Endothelial cell of umbilical vein (primary cell): ENCODE data around the gene PTPN6. TPM values are rescaled to one million over a fixed set of nuclear protein-coding genes. Genes with fewer than 3 reads are reported as not detected.

Experiments used
- BruUV-seq: library from RNA; stranded (reverse); fragments of 400-500 nt; replicated peaks from 2 replicates; lab custom pipeline; 2021; lab: Mats Ljungman, UMichigan
- CTCF ChIA-PET: fragments of 300-600, 350-600 bp; sonication (Branson Sonifier 250); formaldehyde crosslinking; loops from one replicate; lab custom pipeline; 2021; ENCODE audit warnings: antibody characterized with exemption, inconsistent platforms; lab: Charles Lee
- POLR2A ChIA-PET: fragments of 300-600, 350-600 bp; sonication (Branson Sonifier 250); formaldehyde crosslinking; loops from one replicate; lab custom pipeline; 2021; ENCODE audit warnings: antibody characterized with exemption, inconsistent platforms; lab: Charles Lee
- DNase-seq: peaks from one replicate; pipeline ENCODE4 v3.0.0-alpha.2; 2011; ENCODE audit warnings: low read depth, low spot score
- FAIRE-seq: peaks from 2 replicates; lab custom pipeline; 2011; peaks lifted over from hg19 to GRCh38; lab: Jason Lieb, UNC
- H2AFZ ChIP-seq: 2 replicates; pipeline ENCODE4 v1.6.0; 2012; ENCODE audit warnings: low read depth, low read length, control low read depth, inconsistent platforms
- H3K27ac ChIP-seq: 2 replicates; pipeline ENCODE4 v1.5.1; 2011; ENCODE audit warnings: low read depth, mild to moderate bottlenecking, control low read depth, low read length, moderate library complexity; ENCODE audit not compliant: insufficient read depth
- H3K27me3 ChIP-seq, 2 experiments: 2 replicates each; pipeline versions ENCODE4 v1.6.0 to v1.6.1; 2011; ENCODE audit warnings: low read length in 2 of 2, mixed read lengths in 1 of 2; ENCODE audit not compliant: control insufficient read depth in 2 of 2, insufficient read depth in 2 of 2
- H3K36me3 ChIP-seq, 2 experiments: 2 replicates in 1 of 2; 3 replicates in 1 of 2; pipeline ENCODE4 v1.5.1; 2011; ENCODE audit warnings: low read length in 2 of 2, mild to moderate bottlenecking in 1 of 2, moderate library complexity in 1 of 2; ENCODE audit not compliant: control insufficient read depth in 2 of 2, insufficient read depth in 2 of 2; ENCODE audit errors: extremely low read depth in 1 of 2
- H3K4me1 ChIP-seq: 3 replicates; pipeline ENCODE4 v1.5.1; 2011; ENCODE audit warnings: mild to moderate bottlenecking, low read length; ENCODE audit not compliant: control insufficient read depth, insufficient read depth; ENCODE audit errors: extremely low read depth
- H3K4me2 ChIP-seq: 2 replicates; pipeline ENCODE4 v1.6.1; 2011; ENCODE audit warnings: low read length, control low read depth, mixed read lengths; ENCODE audit not compliant: insufficient read depth
- H3K4me3 ChIP-seq, 3 experiments: fragments of 200-600 bp in 1 of 3; sonication (generic), shearing (Covaris generic) in 1 of 3; replicated peaks in 1 of 3; 2 replicates each; pipeline ENCODE4 v1.5.1; 2011 to 2016; ENCODE audit warnings: control low read depth in 3 of 3, low read length in 3 of 3, mild to moderate bottlenecking in 2 of 3, inconsistent platforms in 1 of 3, low read depth in 1 of 3, moderate library complexity in 1 of 3; ENCODE audit not compliant: insufficient read depth in 1 of 3
- H3K79me2 ChIP-seq: 2 replicates; pipeline ENCODE4 v1.6.0; 2012; ENCODE audit warnings: low read length, inconsistent platforms; ENCODE audit not compliant: control insufficient read depth, insufficient read depth
- H3K9ac ChIP-seq: replicated peaks from 2 replicates; pipeline ENCODE3; 2011; ENCODE audit warnings: low read length, control low read depth; ENCODE audit not compliant: insufficient read depth; ENCODE audit errors: extremely low read depth
- H3K9me1 ChIP-seq: replicated peaks from 3 replicates; pipeline ENCODE4 v1.6.0; 2011; ENCODE audit warnings: mild to moderate bottlenecking, low read length; ENCODE audit not compliant: control insufficient read depth, insufficient read depth; ENCODE audit errors: extremely low read depth
- H3K9me3 ChIP-seq: replicated peaks from 2 replicates; pipeline ENCODE4 v1.5.1; 2012; ENCODE audit warnings: low read length, inconsistent platforms; ENCODE audit not compliant: control insufficient read depth, insufficient read depth
- H4K20me1 ChIP-seq: replicated peaks from 2 replicates; pipeline ENCODE3; 2011; ENCODE audit warnings: mild to moderate bottlenecking, low read length; ENCODE audit not compliant: control insufficient read depth, insufficient read depth; ENCODE audit errors: extremely low read depth
- MYC ChIP-seq: IDR thresholded peaks from one replicate; pipeline ENCODE4 v1.6.1; 2011; ENCODE audit warnings: mild to moderate bottlenecking, low read depth, low read length
- POLR2A ChIP-seq: IDR thresholded peaks from 2 replicates; pipeline ENCODE4 v1.6.1; 2012; ENCODE audit warnings: low read depth, mild to moderate bottlenecking, control low read depth, low read length
- dilution Hi-C: fragments of 300-500 bp; cut with MboI; formaldehyde crosslinking; loops from one replicate; pipeline ENCODE4 v1.15.0; 2019; ENCODE audit warnings: low sequenced_read_pairs; ENCODE audit not compliant: extremely low pct_ligation_motif_present
- intact Hi-C: fragments of 100-400 bp; cut with micrococcal nuclease; formaldehyde crosslinking; loops from one replicate; pipeline ENCODE4 v1.10.0; 2022
- polyA plus RNA-seq, 4 experiments: library from polyadenylated mRNA; depleted of rRNA in 3 of 4; stranded (reverse) in 3 of 4; unstranded in 1 of 4; fragments of >200 nt; gene quantifications; 2 replicates each; pipeline versions ENCODE4 v1.2.1 to v1.2.3, GENCODE V29; 2011 to 2012; ENCODE audit warnings: missing spikeins in 1 of 4
- total RNA-seq: library from RNA; stranded (reverse); gene quantifications from 2 replicates; pipeline ENCODE4 v1.2.3, GENCODE V29; 2021
- TF ChIP-seq, protein P1 (sequence below), 2 donors: IDR thresholded peaks; 1 replicate in 1 of 2; 2 replicates in 1 of 2; pipeline ENCODE4 v1.5.1; 2011; ENCODE audit warnings: low read length in 2 of 2, mild to moderate bottlenecking in 2 of 2, moderate library complexity in 2 of 2, control low read depth in 1 of 2, inconsistent platforms in 1 of 2, low read depth in 1 of 2; ENCODE audit not compliant: insufficient read depth in 1 of 2; ENCODE audit errors: extremely low read depth in 1 of 2

The PTPN6 gene
- total and polyA plus RNA-seq, 2 donors (not counting 3 experiments of a cell fraction or from before 2014, with no cell fraction given): 0.25 to 1.6 TPM

- no peaks in the 10 kb centered on the region for H3K9me3 ChIP-seq
- ChIA-PET CTCF (interaction anchor here (1.5 kb wide), 1 partner anchor 47 kb away, joined by 6 read pairs; the partner anchor contains the start of gene SPSB2), POLR2A (interaction anchor here (0.5 kb wide), 1 partner anchor 12 kb away, joined by 4 read pairs; no protein-coding TSS in a partner anchor)
- no peak overlapping the region for H3K4me2 ChIP-seq
- no peak for TF ChIP-seq MYC
- TF ChIP-seq, protein P1, sequence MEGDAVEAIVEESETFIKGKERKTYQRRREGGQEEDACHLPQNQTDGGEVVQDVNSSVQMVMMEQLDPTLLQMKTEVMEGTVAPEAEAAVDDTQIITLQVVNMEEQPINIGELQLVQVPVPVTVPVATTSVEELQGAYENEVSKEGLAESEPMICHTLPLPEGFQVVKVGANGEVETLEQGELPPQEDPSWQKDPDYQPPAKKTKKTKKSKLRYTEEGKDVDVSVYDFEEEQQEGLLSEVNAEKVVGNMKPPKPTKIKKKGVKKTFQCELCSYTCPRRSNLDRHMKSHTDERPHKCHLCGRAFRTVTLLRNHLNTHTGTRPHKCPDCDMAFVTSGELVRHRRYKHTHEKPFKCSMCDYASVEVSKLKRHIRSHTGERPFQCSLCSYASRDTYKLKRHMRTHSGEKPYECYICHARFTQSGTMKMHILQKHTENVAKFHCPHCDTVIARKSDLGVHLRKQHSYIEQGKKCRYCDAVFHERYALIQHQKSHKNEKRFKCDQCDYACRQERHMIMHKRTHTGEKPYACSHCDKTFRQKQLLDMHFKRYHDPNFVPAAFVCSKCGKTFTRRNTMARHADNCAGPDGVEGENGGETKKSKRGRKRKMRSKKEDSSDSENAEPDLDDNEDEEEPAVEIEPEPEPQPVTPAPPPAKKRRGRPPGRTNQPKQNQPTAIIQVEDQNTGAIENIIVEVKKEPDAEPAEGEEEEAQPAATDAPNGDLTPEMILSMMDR (IDR thresholded peaks at IDR 0.05; ENCODE audit: extremely low read depth in 1 of 2, insufficient read depth in 1 of 2, low read depth in 1 of 2, low read length in 2 of 2): no peak
- H3K4me3 ChIP-seq: no peak overlapping the region
- FAIRE-seq (peak; percentile 38), DNase-seq (no peak)
- no peak overlapping the region for H3K27ac ChIP-seq
- dilution Hi-C loops: no loop called here
- no peak overlapping the region for H2AFZ ChIP-seq
- H3K9me1 ChIP-seq: no peaks in the 10 kb centered on the region
- H3K36me3 ChIP-seq: no peaks in the 10 kb centered on the region
- intact Hi-C loops: no loop called here
- no peak overlapping the region for H3K9ac ChIP-seq
- H4K20me1 ChIP-seq: no peaks in the 10 kb centered on the region
- BruUV-seq: no TSS peak
- no peaks in the 10 kb centered on the region for H3K79me2 ChIP-seq
- H3K4me1 ChIP-seq: peaks cover 10% of the 10 kb centered on the region
- H3K27me3 ChIP-seq: no peaks in the 10 kb centered on the region
These were observed 31.6 kb upstream of the PTPN6 start for GRCh38 chr12:6919588-6919987.

GRCh38 chr12:6921539-6921938 lies 29.6 kb upstream of the PTPN6 start:
- intact Hi-C loops: no loop called here
- no peak overlapping the region for H3K4me3 ChIP-seq
- dilution Hi-C loops: no loop called here
- POLR2A ChIA-PET: no interaction called here
- no peaks in the 10 kb centered on the region for H3K9me3 ChIP-seq
- peaks cover under 1% of the 10 kb centered on the region for H3K79me2 ChIP-seq
- no peaks in the 10 kb centered on the region for H3K27me3 ChIP-seq
- no peak overlapping the region for H3K4me2 ChIP-seq
- no peaks in the 10 kb centered on the region for H4K20me1 ChIP-seq
- H2AFZ ChIP-seq: no peak overlapping the region
- no peak overlapping the region for H3K27ac ChIP-seq
- H3K9ac ChIP-seq: no peak overlapping the region
- peaks cover 23% of the 10 kb centered on the region for H3K4me1 ChIP-seq
- FAIRE-seq (no peak), DNase-seq (no peak)
- no peaks in the 10 kb centered on the region for H3K36me3 ChIP-seq
- CTCF ChIA-PET: interaction anchor here (1.0 to 1.8 kb wide), 2 partner anchors 43 to 52 kb away, joined by 3 to 6 read pairs; no protein-coding TSS in a partner anchor
- BruUV-seq: no TSS peak
- H3K9me1 ChIP-seq: no peaks in the 10 kb centered on the region
- no peak for TF ChIP-seq POLR2A
- TF ChIP-seq, protein P1 (IDR thresholded peaks at IDR 0.05; ENCODE audit: extremely low read depth in 1 of 2, insufficient read depth in 1 of 2, low read depth in 1 of 2, low read length in 2 of 2): no peak
